Activated CD4-positive, alpha-beta memory T cell treated with anti-CD3 and anti-CD28 coated beads, Interleukin-2, amount 10 ng/mL, durations not matched to agents 7 days and 5 days (primary cell): ENCODE measurements around the gene OGFOD3. TPM values are rescaled to one million over a fixed set of nuclear protein-coding genes. Genes with fewer than 3 reads are reported as not detected.

Experiments
- CTCF ChIA-PET: fragments of 350-600 bp; sonication (Branson Sonifier 250); formaldehyde crosslinking; loops from one replicate; lab custom pipeline; 2021; ENCODE audit warnings: antibody characterized with exemption, inconsistent platforms; lab: Charles Lee
- POLR2A ChIA-PET: fragments of 350-600 bp; sonication (Branson Sonifier 250); formaldehyde crosslinking; loops from one replicate; lab custom pipeline; 2021; ENCODE audit warnings: antibody characterized with exemption; lab: Charles Lee
- DNase-seq: peaks from one replicate; pipeline ENCODE4 v3.0.0-alpha.2; 2020
- H3K27ac Mint-ChIP-seq: one replicate; pipeline ENCODE4 v1.8.0; 2021; ENCODE audit warnings: mild to moderate bottlenecking, mixed read lengths
- H3K27me3 Mint-ChIP-seq: one replicate; pipeline ENCODE4 v1.8.0; 2021; ENCODE audit warnings: mixed read lengths
- H3K36me3 Mint-ChIP-seq: one replicate; pipeline ENCODE4 v1.8.0; 2021; ENCODE audit warnings: low read depth, mixed read lengths
- H3K4me1 Mint-ChIP-seq: one replicate; pipeline ENCODE4 v1.8.0; 2021; ENCODE audit warnings: mixed read lengths
- H3K4me3 Mint-ChIP-seq: one replicate; pipeline ENCODE4 v1.8.0; 2021; ENCODE audit warnings: mild to moderate bottlenecking, mixed read lengths
- H3K9me3 Mint-ChIP-seq: one replicate; pipeline ENCODE4 v1.8.0; 2021; ENCODE audit warnings: mixed read lengths
- total RNA-seq, 2 experiments: library from RNA; stranded (reverse); gene quantifications; one replicate each; pipeline ENCODE4 v1.2.3, GENCODE V29; 2021

The OGFOD3 gene
- total RNA-seq, 2 experiments from 2014 or later, result 26.7 to 29.4 TPM

DNA sequence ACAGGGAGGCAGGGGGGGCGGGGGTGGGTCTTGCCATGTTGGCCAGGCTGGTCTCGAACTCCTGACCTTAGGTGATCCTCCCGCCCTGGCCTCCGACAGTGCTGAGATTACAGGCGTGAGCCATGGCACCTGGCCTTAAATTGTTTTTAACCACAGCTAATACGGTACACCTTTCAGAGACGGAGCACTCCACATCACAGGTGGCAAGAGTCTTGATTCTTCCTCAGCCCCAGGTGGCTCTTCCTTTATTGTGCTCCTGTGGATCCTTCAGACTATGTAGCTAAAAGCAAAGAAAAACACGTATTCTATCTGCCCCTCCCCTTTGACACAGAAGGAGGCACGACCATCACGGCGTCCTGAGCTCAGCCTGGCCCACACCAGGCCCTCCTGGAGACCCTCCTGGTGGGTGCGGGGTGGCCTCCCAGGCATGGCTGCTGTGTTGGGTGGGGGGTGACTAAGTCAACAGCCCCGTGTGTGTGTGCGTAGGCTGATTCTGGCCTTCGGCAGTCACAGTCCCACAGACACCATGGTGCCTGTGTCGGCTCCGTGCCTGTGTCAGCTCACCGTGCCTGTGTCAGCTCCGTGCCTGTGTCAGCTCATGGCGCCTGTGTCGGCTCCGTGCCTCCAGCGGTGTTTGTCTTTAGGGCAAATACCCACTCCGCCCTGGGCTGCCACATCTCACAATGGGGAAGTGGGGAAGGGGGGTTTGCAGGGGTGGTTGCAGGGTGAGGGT is 74.0 kb downstream of the OGFOD3 start:
- H3K4me3 Mint-ChIP-seq, result no peak overlapping the region
- H3K27me3 Mint-ChIP-seq, result peaks cover 13% of the 10 kb centered on the region
- peaks cover 4% of the 10 kb centered on the region for H3K9me3 Mint-ChIP-seq
- ChIA-PET CTCF (interaction anchor here (0.7 kb wide), 1 partner anchor 227 kb away, joined by 3 read pairs; no protein-coding TSS in a partner anchor), POLR2A (interaction anchor here (0.6 kb wide), 1 partner anchor 73 kb away, joined by 3 read pairs; no protein-coding TSS in a partner anchor)
- H3K27ac Mint-ChIP-seq, result no peak overlapping the region
- no peaks in the 10 kb centered on the region for H3K36me3 Mint-ChIP-seq
- peaks cover 8% of the 10 kb centered on the region for H3K4me1 Mint-ChIP-seq
- DNase-seq, result no peak

DNA sequence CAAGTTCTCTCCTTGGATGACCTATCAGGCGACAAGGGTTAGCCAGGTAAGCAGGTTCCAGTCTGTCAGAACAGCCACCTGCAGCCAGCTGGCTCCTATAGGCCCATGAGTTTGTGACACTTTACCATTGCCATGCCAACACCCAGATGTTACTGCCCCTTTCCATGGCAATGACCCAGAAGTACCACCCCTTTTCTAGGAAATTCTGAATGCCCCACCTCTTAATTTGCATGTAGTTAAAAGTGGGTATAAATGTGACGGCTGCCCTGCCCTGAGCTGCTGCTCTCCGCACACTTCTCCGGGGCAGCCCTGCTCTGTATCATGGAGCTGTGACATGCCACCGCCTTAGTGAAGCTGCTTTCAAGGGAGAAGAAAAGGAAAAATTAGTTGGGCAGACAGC is 74.8 kb downstream of the OGFOD3 start:
- peaks cover 16% of the 10 kb centered on the region for H3K4me1 Mint-ChIP-seq
- peaks cover 4% of the 10 kb centered on the region for H3K9me3 Mint-ChIP-seq
- DNase-seq, result no peak
- no peak overlapping the region for H3K4me3 Mint-ChIP-seq
- H3K27me3 Mint-ChIP-seq, result peaks cover 11% of the 10 kb centered on the region
- CTCF ChIA-PET, result interaction anchor here (0.7 kb wide), 2 partner anchors 71 to 226 kb away, joined by 3 read pairs; no protein-coding TSS in a partner anchor
- POLR2A ChIA-PET, result interaction anchor here (0.6 kb wide), 1 partner anchor 74 kb away, joined by 3 read pairs; no protein-coding TSS in a partner anchor
- no peak overlapping the region for H3K27ac Mint-ChIP-seq
- no peaks in the 10 kb centered on the region for H3K36me3 Mint-ChIP-seq

DNA sequence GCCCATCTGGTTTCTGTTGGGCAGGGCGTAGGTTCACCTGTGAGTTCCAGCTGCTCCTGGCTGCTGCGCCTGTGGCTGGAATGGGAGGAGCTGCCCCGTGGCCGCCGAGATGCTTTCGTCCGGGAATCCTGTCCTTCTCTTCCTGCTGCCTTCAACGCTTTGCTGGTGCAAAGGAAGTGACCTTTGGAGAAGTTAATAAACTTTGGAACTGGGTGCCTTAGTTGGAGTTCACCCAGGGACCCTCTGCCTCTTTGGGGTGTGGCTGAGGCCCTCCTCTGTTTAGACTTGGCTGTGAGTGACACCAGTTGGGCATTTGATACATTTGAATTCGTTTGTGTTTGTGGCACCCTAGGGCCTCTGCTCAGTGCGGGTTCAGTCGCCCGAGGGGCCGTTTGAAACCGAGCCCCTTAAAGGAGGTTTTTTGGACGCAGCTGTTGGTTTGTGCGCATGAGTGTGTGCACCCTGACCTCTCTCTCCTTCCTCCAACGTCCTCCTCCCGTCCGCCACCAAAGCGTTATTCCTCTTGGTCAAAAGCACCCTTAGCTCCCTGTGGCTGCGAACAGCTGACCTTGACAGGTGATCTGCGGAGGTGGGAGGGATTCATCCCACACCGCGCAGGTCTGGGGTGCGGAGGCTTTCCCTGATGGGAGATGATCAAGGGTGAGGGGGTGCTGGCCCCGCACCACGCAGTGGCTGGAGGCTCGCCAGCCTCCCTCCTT is 75.9 kb downstream of the OGFOD3 start:
- Mint-ChIP-seq H3K9me3 (peaks cover 4% of the 10 kb centered on the region), H3K4me3 (no peak overlapping the region), H3K27me3 (peaks cover 13% of the 10 kb centered on the region), H3K4me1 (peaks cover 18% of the 10 kb centered on the region), H3K27ac (no peak overlapping the region), H3K36me3 (no peaks in the 10 kb centered on the region)
- POLR2A ChIA-PET, result no interaction called here
- CTCF ChIA-PET, result no interaction called here
- no peak for DNase-seq

DNA sequence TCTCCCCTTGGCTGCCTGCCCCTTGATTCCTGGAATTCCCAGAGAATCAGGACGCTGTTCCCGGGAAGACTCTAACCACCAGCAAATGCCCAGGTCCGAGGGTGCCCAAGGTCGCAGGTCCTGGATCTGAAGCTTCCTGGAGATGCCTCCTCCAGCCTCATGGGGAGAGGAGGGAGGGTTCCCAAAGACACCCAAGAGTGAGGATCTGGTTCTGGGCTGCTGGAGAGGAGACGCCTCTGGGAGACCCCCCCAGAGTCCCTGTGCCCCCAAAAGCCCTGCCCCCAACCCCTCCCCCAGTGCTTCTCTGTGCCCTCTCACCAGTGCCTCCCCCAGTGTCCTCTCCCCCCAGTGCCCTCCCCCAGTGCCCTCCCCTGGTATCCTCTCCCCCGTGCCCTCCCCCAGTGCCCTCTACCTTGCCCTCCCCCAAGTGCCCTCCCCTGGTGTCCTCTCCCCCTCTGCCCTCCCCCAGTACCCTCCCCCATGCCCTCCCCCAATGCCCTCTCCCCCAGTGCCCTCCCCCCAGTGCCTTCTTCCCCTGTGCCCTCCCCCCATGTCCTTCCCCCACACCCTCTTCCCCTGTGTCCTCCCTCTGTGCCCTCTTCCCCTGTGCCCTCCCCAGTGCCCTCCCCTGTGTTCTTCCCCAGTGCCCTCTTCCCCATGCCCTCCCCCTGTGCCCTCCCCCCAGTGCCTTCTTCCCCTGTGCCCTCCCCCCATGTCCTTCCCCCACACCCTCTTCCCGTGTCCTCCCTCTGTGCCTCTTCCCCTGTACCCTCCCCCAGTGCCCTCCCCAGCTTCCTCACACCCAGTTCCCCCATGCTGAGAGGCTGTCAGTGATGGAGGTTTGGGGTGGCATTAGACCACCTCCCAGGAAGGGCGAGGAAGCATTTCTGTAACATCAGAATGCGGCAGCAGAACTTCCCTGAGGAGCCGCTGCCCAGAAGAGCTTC is 78.5 kb downstream of the OGFOD3 start:
- no peak overlapping the region for H3K4me3 Mint-ChIP-seq
- CTCF ChIA-PET, result no interaction called here
- no peak overlapping the region for H3K27ac Mint-ChIP-seq
- H3K9me3 Mint-ChIP-seq, result peaks cover 4% of the 10 kb centered on the region
- DNase-seq, result no peak
- H3K36me3 Mint-ChIP-seq, result no peaks in the 10 kb centered on the region
- POLR2A ChIA-PET, result no interaction called here
- peaks cover 10% of the 10 kb centered on the region for H3K27me3 Mint-ChIP-seq
- peaks cover 28% of the 10 kb centered on the region for H3K4me1 Mint-ChIP-seq

Other genes starting within 250 kb of the OGFOD3 start
- gene CCDC57, start 205.7 kb downstream of the OGFOD3 start, total RNA-seq, result 10 to 100 TPM; 49.8 to 54.9 TPM
- gene SLC16A3, start 189.5 kb downstream of the OGFOD3 start, total RNA-seq, result 100 to 1,000 TPM; 206 to 210 TPM
- 100 to 1,000 TPM; 116 TPM for gene CSNK1D, start 144.9 kb downstream of the OGFOD3 start, total RNA-seq
- 100 to 1,000 TPM; 138 to 140 TPM for gene CD7, start 101.0 kb downstream of the OGFOD3 start, total RNA-seq
- 10 to 100 TPM; 18.3 to 18.5 TPM for gene SECTM1, start 84.8 kb downstream of the OGFOD3 start, total RNA-seq
- gene TEX19, start 59.3 kb downstream of the OGFOD3 start, total RNA-seq, result not detected
- gene UTS2R, start 46.8 kb downstream of the OGFOD3 start, total RNA-seq, result not detected
- gene HEXD, start 239 bp downstream of the OGFOD3 start, total RNA-seq, result 10 to 100 TPM; 58.3 to 60.6 TPM
- 100 to 1,000 TPM; 308 to 313 TPM for gene CYBC1, start 32.2 kb upstream of the OGFOD3 start, total RNA-seq
- gene NARF, start 40.2 kb upstream of the OGFOD3 start, total RNA-seq, result 100 to 1,000 TPM; 150 to 153 TPM
- gene FOXK2, start 101.1 kb upstream of the OGFOD3 start, total RNA-seq, result 10 to 100 TPM; 53.3 to 68.2 TPM
- 10 to 100 TPM; 41.0 to 42.9 TPM for gene WDR45B, start 229.9 kb upstream of the OGFOD3 start, total RNA-seq